ENCODE results near the gene CACNB1. TPM values are rescaled to one million over a fixed set of nuclear protein-coding genes. Genes with fewer than 3 reads are reported as not detected.

The CACNB1 gene
- total and polyA plus RNA-seq, 2 of the 13 experiments (the other 11 are each of a cell fraction or from before 2014, with no cell fraction given) = 0.75 to 1.5 TPM

DNA sequence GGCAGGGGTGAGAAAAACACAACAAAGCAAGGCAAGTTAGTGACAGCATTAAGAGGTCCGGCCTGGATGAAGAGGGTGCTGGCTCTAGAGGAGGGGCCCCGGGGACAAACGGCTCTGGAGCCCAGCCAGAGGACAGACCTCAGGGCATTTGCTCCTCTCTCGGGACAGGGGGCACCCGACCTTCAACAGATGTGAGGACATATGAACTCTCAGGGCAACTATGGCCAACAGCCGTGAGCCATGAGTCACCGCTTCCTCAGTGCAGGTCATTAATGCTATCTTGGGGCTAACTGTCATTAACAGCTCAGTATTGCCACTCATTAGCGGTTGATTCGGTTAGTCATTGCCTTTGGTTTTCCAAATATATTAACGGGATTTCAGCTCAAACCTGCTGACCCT, 21.8 kb downstream of the CACNB1 start (continued):
- TF ChIP-seq, protein P1, sequence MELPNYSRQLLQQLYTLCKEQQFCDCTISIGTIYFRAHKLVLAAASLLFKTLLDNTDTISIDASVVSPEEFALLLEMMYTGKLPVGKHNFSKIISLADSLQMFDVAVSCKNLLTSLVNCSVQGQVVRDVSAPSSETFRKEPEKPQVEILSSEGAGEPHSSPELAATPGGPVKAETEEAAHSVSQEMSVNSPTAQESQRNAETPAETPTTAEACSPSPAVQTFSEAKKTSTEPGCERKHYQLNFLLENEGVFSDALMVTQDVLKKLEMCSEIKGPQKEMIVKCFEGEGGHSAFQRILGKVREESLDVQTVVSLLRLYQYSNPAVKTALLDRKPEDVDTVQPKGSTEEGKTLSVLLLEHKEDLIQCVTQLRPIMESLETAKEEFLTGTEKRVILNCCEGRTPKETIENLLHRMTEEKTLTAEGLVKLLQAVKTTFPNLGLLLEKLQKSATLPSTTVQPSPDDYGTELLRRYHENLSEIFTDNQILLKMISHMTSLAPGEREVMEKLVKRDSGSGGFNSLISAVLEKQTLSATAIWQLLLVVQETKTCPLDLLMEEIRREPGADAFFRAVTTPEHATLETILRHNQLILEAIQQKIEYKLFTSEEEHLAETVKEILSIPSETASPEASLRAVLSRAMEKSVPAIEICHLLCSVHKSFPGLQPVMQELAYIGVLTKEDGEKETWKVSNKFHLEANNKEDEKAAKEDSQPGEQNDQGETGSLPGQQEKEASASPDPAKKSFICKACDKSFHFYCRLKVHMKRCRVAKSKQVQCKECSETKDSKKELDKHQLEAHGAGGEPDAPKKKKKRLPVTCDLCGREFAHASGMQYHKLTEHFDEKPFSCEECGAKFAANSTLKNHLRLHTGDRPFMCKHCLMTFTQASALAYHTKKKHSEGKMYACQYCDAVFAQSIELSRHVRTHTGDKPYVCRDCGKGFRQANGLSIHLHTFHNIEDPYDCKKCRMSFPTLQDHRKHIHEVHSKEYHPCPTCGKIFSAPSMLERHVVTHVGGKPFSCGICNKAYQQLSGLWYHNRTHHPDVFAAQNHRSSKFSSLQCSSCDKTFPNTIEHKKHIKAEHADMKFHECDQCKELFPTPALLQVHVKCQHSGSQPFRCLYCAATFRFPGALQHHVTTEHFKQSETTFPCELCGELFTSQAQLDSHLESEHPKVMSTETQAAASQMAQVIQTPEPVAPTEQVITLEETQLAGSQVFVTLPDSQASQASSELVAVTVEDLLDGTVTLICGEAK (IDR thresholded peaks at IDR 0.05) = no peak
- TF ChIP-seq, protein P1 (CRISPR knock-in tag; IDR thresholded peaks at IDR 0.05) = no peak
- no peak for TF ChIP-seq ZNF709 (CRISPR knock-in tag; IDR thresholded peaks at IDR 0.05)
- TF ChIP-seq, protein P2, sequence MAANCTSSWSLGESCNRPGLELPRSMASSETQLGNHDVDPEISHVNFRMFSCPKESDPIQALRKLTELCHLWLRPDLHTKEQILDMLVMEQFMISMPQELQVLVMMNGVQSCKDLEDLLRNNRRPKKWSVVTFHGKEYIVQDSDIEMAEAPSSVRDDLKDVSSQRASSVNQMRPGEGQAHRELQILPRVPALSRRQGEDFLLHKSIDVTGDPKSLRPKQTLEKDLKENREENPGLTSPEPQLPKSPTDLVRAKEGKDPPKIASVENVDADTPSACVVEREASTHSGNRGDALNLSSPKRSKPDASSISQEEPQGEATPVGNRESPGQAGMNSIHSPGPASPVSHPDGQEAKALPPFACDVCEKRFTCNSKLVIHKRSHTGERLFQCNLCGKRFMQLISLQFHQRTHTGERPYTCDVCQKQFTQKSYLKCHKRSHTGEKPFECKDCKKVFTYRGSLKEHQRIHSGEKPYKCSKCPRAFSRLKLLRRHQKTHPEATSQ (CRISPR knock-in tag; IDR thresholded peaks at IDR 0.05; ENCODE audit: borderline replicate concordance) = no peak
- TF ChIP-seq POLR2A (IDR thresholded peaks at IDR 0.05; ENCODE audit: insufficient read depth in 1 of 2, low read depth in 2 of 2, low read length in 2 of 2) = no peak
